Activated CD4-positive, alpha-beta T cell treated with anti-CD3 and anti-CD28 coated beads, Interleukin-2, amount 50 U/mL, for 16 hours (primary cell): ENCODE measurements around the gene RAB6A.
A peak's percentile ranks its signal among the peaks of the same experiment; 100 is the strongest.
"Not testable (repeated sequence)": the region's sequence is repeated elsewhere in the genome, so short reads cannot be mapped to it uniquely, and the experiment has no call there.

Source experiments
- DNase-seq: peaks from one replicate; pipeline ENCODE4 v3.0.0-alpha.2; 2020

The RAB6A gene

DNA sequence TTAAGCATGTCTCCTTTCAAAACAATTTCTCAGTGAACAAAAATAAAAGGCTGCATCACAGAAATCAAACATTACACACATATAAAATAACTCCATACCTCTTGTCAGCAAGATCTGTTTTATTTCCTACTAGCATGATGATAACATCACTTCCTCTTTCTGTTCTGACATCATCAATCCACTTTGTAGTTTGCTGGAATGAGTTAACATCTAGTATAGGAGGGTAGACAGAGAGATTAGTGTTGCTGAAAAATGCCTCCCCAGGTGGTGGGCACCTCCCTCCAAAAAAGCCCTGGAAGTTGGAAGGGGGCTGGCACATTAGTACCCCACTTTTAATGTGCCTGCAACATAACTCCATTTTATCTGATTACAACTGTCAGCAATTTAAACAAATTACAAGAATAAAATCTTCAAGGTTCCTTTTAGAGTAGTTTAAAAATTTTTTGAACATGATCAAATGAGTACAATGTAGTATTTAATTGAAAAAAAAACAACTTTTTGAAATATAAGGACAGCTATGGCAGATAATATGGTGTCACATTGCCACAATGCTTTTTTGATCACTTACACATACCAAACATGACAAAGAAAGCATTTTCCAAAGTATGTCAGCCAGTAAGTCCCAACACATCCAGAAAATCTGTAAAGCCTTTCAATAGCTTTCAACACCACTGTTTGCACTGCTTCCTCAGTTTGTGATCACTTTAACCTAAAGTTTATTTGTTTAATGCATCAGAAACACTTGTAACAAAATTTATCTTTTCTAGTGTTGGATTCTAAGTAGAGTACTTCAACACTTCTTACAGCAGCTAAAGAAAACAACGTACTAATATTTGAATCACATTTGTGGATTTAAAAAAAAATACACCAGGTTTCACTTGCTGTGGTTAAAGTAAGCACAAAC, 44.5 kb downstream of the RAB6A start:
- peak; percentile 41 for DNase-seq

DNA sequence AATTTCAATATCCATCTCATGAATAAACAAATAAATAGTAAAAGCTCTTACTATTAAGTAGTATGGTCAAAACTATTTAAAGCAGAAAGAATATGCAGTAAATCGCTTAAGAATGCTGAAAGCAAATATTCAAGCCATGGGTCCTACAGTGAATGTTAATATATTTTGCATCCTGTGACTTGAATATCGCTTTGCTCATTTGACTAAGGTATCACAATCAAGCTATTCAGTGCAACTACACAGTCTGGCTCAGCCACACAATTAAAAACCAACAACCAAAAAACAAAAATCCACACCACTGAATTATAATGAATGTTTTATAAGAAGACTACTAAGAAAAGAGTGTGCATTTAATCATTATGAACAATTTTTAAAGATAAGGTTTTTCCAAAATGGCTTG, 45.3 kb downstream of the RAB6A start:
- DNase-seq: no peak

DNA sequence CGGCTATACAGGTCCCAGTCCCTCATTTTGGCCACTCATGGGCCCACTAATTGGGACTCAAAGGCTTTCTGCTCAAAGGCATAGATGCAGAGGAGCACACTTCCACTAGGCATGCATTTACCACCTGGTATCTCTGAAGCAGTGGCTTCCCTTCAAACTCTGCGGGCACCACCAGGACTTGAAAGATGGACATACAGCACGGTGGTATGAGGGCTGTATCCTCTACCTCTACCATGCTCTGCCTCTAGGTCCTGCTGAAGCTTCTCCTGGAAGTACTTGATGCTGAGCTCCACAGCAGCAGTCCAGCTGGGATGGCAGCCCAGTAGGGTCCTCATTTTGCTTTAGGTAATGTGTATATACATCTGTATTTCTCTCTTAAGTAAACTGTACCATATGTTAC, 49.9 kb downstream of the RAB6A start:
- DNase-seq: no peak

DNA sequence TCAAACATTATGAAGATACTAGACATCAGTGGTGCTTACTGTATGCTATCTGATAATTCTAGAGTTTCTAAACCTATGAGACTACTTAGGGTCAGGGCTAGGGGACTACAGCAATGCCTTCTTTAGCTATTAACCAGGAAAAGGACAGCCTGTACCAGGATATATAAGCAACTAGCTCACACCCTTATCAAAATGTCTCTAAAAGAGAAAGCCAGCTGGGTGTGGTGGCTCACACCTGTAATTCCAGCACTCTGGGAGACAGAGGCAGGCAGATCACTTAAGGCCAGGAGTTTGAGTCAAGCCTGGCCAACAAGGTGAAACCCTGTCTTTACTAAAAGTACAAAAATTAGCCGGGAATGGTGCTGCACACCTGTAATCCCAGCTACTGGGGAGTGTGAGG, 55.8 kb downstream of the RAB6A start:
- no peak for DNase-seq

DNA sequence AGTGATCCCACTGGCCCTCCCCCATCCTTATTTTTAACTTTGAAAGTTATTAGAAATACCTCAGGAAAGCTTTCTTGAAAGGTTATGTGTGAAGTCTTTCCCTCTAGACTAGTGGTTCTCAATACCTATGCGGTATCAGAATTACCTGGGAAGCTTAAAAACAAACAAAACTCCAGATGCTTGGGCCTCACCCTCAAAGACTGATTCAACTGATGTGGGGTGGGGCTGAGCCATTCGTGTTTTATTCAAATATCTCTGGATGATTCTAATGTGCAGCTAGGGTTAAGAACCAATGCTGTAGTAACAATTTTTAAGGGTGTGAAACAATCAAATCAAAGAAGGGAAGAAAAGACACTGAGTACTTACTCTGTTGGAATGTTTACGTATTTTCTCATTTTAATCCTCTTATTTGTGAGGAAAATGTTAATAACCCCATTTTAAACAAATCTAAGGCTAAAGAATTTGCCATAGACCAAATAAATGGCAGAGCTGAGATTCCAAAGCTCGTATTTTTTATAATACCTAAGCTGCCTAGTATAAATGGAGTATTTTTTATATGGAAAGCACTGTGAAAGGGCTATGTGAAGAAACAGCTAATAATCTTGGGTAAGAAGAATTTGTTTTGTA, 66.9 kb downstream of the RAB6A start:
- DNase-seq: no peak

DNA sequence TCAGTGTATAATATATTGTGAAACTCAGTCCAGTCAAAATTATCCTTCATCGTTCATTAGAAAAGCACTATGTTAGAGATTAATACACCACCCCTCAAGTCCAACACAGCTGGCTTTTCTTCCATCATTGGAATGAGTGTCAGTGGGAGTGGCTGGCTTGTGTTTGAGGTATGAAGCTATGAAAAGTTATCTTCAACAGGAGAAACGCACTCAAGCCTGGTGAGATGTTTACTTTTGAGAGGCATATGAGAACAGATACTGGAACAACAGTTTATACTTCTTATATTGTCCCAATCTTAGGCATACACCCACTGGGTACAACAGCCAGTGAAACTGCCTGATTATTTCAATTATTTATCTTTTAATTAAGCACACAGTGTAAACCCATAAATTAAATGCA, 80.2 kb downstream of the RAB6A start:
- DNase-seq: no peak

DNA sequence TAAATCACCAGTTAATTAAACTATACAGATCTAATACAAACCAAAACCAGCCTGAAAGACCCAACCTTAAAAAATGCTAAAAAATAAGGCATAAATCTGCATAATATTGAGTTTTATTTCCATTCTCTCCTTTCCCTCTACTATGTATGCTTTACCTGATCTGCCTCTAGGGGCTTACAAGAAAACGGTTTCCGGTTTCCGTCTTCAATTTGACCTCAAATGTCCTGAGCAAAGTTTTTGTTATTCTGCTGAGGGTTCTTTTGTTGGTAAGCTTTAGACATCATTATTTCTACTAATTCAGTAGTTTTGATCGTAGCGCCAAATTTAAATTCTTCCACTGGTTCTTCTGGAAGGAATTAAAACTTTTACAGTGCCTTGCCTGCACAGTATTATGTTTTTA, 84.3 kb downstream of the RAB6A start:
- DNase-seq: not testable (repeated sequence)

DNA sequence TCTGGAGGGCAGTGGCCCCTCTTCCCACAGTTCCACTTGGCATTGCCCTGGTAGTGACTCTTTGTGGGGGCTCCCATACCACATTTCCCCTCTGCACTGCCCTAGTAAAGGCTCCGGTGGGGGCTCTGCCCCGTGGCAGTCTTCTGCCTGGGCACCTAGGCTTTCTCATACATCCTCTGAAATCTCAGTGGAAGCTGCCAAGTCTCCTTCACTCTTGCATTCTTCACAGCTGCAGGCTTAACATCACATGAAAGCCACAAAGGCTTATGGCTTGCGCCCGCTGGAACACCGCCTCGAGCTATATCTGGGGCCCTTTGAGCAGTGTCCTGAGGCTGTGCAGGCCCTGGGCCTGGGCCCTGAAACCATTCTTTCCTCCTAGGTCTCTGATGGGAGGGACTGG, 89.2 kb downstream of the RAB6A start:
- no peak for DNase-seq

DNA sequence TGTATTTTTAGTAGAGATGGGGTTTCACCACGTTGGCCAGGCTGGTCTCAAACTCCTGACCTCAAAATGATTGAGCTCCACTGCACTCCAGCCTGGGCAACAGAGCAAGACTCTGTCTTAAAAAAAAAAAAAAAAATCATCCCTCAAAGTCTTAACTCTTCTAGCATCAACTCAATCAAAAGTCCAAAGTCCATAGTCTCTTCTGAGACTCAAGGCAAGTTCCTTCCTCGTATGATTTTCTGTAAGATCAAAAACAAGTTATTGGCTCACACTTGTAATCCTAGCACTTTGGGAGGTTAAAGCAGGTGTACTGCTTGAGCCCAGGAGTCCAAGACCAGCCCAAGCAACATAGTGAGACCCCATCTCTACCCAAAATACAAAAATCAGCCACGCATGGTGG, 90.1 kb downstream of the RAB6A start:
- no peak for DNase-seq

DNA sequence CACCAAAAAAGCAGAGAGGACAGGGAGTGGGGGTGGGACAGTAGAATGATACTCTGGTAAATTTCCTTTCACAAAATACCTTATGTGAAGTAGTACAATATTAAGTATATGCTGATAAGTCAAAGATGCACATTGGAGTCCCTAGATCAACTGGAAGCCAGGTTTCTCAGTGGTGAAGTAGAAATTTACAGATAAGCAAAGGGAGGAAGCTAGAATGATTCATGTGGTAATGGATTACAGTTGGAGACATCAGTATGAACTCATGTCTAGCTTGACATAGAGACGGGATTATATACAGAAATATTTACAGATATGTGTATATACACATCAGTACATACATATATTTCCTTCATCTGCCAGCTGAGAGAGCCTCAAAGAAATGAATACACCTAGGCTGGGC, 93.0 kb downstream of the RAB6A start:
- DNase-seq: no peak

DNA sequence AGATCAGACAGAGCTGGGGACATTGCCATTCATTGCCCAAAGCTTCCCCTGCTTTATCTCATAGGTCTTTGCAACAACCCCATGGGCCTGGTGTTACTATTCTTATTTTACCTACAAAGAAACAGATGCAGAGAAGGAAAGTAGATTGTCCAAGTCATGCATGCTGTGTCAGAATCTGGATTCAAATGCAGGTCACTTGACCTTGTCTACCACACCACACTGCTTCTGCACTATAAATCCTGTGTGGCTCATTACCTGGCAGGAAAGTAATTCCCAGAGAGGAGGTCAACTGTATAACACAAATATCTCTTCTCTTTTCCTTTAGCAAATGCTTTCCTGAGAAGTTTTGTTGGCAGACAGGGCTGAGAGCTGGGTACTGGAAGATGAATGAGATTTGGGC, 96.0 kb downstream of the RAB6A start:
- no peak for DNase-seq

DNA sequence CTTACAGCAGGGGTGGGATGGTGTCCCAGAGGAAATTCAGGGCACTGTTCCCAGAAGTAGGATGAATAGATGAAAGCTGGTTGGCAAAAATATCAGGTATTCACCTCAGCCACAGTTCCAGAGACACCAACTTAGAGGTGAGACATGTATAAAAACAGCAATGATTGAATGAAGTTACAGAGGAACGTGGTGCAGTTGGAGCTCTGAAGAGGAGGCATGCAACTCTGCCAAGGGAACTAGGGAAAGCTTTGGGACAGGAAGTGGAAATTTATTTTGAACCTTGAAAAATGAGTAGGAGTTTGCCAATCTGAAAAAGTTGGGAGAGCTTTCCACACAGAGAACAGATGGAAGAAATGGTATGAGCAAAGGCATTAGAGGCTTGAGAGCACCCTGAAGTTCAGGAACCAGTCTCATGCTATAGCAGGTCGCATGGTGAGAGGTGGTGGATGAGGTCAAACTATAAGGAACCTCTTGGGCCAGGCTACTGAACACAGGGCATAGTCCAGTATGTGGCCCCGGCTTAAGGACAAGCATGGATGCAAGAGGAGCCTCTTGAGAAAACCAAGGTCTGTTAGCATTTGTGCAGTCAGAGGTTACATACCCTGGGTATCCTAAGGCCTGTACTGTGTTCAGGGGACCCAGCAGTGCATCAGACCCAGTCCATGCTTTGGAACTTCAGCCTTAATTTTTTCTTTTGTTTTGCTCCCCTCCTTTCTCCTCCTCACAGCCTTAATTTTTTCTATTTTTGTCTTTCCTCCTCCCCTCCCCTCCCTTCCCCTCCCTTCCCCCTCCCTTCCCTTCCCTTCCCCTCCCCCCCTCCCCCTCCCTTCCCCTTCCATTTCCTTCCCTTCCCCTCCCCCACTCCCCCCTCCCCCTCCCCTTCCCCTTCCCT, 97.0 kb downstream of the RAB6A start:
- DNase-seq: no peak

DNA sequence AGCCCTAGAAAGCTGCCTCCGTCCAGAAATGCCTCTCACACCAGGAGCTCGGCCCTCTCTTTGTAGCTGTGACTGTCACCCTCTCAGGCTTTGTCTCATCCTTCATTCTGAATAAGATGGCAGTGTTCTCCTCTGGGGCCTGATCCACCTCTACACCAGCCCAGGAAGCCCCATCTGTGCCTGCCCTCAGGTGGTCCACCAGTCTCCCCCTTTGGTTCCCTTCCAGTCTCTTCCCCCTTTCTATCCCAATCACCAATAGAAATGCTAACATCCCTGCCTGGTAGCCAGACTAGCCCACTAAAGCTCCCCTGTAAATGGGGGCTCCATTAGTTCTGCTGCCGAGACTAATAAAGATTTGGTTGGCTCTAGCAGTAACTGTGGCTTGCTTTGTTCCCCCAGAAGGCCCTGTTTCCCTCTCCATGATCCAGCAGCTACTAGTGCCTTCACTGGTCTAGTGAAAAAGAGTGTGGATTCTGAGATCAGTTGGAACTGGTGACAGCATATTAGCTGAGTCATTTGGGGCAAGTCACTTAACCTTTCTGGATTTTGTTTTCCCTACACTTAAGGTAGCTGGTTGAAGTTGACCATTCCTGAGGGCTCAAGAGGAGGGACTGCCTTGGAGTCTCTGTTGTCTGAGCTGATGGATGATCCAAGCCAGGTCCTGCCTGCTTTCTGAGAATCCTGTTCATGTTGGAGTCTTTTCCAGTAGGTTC, 98.3 kb downstream of the RAB6A start:
- no peak for DNase-seq

DNA sequence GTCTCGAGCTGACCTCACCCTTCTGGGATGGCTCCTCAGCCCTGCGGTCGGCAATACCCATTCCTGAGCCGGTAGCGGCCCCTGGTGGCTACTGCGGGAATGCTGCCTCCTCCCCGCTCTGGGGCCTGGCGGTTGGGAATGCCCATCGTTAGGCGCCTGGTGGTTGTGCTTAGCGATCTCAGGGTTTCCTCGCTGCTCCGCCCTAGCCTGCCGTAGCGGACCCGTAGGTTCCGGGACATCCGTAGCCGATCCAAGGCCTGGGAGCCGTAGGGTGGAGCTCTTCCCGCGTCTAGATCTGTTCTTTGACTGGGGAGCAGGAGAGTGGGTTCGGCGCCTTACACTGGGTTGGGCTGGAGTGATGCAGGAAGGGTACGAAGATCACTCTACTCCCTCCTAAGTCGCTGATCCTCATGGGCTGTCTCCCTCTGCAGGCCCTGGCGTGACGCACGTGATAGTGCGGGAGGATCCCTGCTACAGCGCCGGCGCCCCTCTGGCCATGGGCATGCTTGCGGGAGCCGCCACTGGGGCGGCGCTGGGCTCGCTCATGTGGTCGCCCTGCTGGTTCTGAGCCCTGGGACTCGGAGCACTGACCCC, 99.7 kb downstream of the RAB6A start:
- peak; percentile 85 for DNase-seq

DNA sequence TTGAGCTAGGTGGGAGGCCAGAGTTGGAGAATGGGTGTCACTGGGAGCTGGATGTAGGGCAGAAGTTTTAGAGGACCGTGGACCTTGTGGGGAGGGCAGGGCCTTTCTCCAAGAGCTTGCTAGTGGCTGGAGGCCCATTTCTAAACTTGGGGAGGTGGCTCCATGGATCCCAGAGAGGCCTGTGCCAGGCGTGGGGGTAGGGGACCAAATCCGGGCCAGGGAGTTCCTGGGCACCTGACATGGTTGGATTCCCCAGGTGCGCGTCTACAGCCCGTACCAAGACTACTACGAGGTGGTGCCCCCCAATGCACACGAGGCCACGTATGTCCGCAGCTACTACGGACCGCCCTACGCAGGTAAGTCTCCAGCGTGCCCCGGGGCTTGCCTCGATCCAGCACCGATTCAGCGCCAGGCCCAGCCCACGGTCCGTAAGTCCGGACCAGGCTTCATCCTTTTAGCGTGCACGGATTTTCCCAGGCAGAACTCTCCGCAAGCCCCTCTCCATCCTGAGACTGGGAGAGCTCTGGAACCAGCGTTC, 100.3 kb downstream of the RAB6A start:
- DNase-seq: no peak

DNA sequence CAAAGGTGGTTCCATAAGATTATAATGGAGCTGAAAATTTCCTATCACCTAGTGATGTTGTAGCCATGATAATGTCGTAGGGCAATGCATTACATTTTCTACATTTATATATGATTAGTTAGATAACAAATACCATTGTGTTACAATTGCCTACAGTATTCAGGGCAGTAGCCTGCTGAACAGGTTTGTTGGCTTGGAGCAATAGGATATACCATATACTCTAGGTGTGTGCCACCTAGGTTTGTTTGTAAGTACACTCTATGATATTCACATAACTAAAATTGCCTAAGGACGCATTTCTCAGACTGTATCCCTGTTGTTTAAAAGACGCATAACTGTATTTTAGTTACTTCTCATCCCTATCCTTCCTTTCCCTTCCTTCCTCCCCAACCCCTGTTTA, 100.9 kb downstream of the RAB6A start:
- no peak for DNase-seq

DNA sequence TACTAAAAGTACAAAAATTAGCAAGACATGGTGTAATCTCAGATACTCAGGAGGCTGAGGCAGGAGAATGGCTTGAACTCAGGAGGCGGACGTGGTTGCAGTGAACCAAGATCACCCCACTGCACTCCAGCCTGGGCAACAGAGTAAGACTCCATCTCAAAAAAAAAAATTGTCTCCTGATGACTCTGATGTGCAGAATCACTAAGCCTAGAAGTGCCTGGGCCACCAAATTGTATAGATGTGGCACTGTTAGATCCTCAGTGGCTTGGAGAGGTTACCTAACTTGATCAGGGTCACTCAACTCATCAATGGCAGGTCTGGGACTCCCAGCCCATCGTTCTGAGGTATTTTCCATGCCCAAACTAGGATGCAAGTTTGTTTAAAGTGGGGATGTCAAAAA, 103.9 kb downstream of the RAB6A start:
- no peak for DNase-seq

DNA sequence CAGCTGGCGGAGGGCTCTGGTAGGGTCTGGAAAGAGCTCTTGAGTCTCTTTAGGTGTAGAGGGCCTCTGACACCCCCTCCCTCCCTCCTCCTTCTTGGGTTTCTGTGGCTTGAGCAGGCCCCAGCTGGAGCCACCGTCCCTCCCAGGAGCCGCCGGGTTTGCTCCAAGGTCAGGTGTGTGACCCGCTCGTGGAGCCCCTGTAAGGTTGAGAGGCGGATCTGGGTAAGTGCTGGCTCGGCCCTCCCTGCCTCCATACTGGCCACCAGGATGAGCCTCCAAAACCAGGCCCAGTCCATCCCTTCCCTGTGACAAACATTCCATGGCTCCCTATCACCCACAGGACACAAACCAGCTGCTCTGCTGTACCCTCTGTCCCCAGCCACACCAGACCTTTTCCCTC, 105.2 kb downstream of the RAB6A start:
- no peak for DNase-seq

DNA sequence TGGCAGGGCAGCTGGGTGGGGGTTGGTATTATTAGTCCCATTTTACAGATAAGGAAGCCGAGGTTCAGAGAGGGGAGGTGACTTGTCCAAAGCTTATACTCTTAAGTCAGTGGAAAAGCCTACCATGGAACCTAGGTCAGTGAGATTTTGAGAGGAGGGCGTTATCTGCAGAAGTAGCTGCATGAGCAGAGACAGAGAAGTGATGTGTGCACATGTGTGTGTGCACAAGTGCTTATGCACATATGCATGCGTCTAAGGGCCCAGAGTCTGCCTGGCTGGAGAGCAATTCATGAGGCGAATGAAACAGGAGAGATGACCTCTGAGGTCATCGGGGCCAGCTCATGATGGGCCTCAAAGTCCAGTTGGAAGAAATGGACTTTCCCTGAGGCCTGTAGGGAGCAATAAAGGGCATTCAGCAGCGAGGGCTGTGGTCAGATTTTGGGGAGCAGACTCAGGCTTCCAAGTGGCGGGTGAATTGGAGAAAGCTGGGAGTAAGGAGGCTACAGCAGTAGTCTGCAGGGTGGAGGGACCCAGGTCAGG, 106.3 kb downstream of the RAB6A start:
- DNase-seq: no peak

DNA sequence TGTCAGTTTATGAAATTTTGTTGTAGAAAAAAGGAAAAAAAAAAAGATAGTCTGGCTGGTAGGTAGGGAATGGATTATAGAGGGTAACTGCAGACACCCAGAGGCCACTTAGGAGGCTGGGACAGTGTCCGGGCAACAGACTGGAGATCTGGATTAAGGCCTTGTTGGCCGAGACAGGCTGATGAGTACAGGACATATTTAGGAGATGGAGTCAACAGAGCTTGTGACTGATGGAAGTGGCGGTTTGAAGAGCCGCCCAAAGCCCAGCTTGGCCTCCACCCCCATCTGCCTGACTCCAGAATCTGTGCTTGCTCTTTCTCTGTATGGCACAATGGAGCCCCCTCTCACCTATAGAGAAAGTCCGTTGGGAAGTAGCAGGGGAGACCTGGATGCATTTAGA, 106.9 kb downstream of the RAB6A start:
- DNase-seq: no peak

DNA sequence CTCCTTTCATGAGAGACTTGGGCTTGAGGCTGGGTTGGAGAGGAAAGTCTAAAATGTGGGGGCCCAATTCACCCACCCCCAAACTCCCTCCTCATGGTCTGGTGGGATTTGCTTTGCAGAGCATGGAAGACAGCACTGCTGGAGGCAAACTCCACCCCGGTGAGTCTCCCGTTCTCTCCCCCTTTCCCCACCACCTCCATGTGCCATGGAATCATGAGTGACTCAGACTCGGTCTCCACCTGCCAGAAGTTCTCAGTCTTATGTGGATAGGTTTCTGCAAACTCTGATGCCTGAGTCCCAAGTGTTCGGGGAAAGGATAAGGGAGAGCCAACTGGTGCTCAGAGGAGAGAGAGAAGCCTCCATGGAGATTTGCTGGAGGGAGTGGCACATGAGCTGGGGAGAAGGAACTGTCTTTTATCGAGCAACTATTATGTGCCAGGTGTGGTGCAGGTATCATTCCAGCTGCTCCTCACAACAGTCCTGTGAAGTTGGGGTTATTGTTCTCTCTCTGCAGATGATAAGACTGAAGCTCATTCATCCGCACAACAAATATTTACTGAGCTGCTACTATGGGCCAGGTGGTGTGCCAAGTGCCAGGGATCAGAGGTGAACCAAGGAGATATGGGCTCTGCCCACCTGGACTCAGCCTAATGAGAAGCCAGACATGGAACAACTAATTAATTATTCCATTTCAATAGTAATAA, 107.9 kb downstream of the RAB6A start:
- no peak for DNase-seq
